Tibial nerve (tissue), 4 donors: Measurements from ENCODE around the gene ATP8B1.

Experiments
- CTCF ChIP-seq, 5 experiments: fragments of 200-600 bp in 3 of 5; fragments of 450-650 bp in 2 of 5; sonication (generic) in 3 of 5; IDR thresholded peaks; one replicate each; pipeline ENCODE4 v1.5.1; 2016 to 2019; ENCODE audit warnings: antibody characterized with exemption in 5 of 5, mild to moderate bottlenecking in 3 of 5, moderate library complexity in 2 of 5
- EP300 ChIP-seq, 2 donors: sonication (generic); formaldehyde crosslinking; IDR thresholded peaks; one replicate each; pipeline ENCODE4 v1.6.1; 2017; ENCODE audit warnings: antibody characterized with exemption in 2 of 2, mild to moderate bottlenecking in 1 of 2
- POLR2A ChIP-seq, 2 donors: fragments of 450-650 bp; IDR thresholded peaks; one replicate each; pipeline ENCODE4 v1.6.1; 2017; ENCODE audit warnings: antibody characterized with exemption in 2 of 2, mild to moderate bottlenecking in 2 of 2, moderate library complexity in 2 of 2

GRCh38 chr18:57793302-57793986, 9.7 kb downstream of the ATP8B1 start:
- no peak for TF ChIP-seq CTCF (IDR thresholded peaks at IDR 0.05)
- TF ChIP-seq POLR2A (IDR thresholded peaks at IDR 0.05): no peak
- no peak for TF ChIP-seq EP300 (IDR thresholded peaks at IDR 0.05)
